Measurements from ENCODE around the gene LRRTM1.

GRCh38 chr2:80266231-80266630 is 38.3 kb downstream of the LRRTM1 start:
- TF ChIP-seq CTCF (IDR thresholded peaks at IDR 0.05; ENCODE audit: borderline replicate concordance, extremely low read depth, low read length, poor library complexity, severe bottlenecking) (no peak), EZH2 (IDR thresholded peaks at IDR 0.05; ENCODE audit: borderline replicate concordance, low read depth, low read length, severe bottlenecking) (no peak)

Data from DND-41 (cell line).